Panc1 (cell line): ENCODE data around the gene CAPN9.

Experiments
- CTCF ChIP-seq: fragments of 450-650 bp; IDR thresholded peaks from 2 replicates; pipeline ENCODE4 v1.5.1; 2017; ENCODE audit warnings: mild to moderate bottlenecking
- POLR2AphosphoS5 ChIP-seq: IDR thresholded peaks from 2 replicates; pipeline ENCODE4 v1.6.1; 2012; ENCODE audit warnings: mild to moderate bottlenecking, low read depth, low read length, moderate library complexity
- REST ChIP-seq, 2 experiments: IDR thresholded peaks; 2 replicates each; pipeline ENCODE4 v1.6.1; 2011 to 2012; ENCODE audit warnings: low read depth in 2 of 2, control low read depth in 1 of 2, low read length in 1 of 2, mild to moderate bottlenecking in 1 of 2, moderate library complexity in 1 of 2; ENCODE audit not compliant: insufficient read depth in 1 of 2
- SIN3A ChIP-seq: IDR thresholded peaks from 2 replicates; pipeline ENCODE4 v1.6.1; 2012; ENCODE audit warnings: low read depth, mild to moderate bottlenecking, low read length, moderate library complexity, borderline replicate concordance; ENCODE audit not compliant: insufficient read depth
- TCF7L2 ChIP-seq: IDR thresholded peaks from 2 replicates; pipeline ENCODE4 v1.6.1; 2011; ENCODE audit warnings: mild to moderate bottlenecking, low read depth, low read length, inconsistent platforms

- no peak for TF ChIP-seq CTCF
- no peak for TF ChIP-seq POLR2AphosphoS5
- TF ChIP-seq REST (IDR thresholded peaks at IDR 0.05; ENCODE audit: insufficient read depth in 1 of 2, low read depth in 2 of 2, low read length in 1 of 2): no peak
- no peak for TF ChIP-seq SIN3A
- no peak for TF ChIP-seq TCF7L2
Observed at GRCh38 chr1:230753191-230753585, 6.0 kb downstream of the CAPN9 start.
